CD8-positive, alpha-beta memory T cell (primary cell): ENCODE measurements around the gene ARMC3. TPM values are rescaled to one million over a fixed set of nuclear protein-coding genes. Genes with fewer than 3 reads are reported as not detected.
"Not testable (repeated sequence)": the region's sequence is repeated elsewhere in the genome, so short reads cannot be mapped to it uniquely, and the experiment has no call there.

Experiments used
- CTCF ChIA-PET: fragments of 350-600 bp; sonication (Branson Sonifier 250); formaldehyde crosslinking; loops from one replicate; lab custom pipeline; 2021; ENCODE audit warnings: antibody characterized with exemption; lab: Charles Lee
- POLR2A ChIA-PET: fragments of 350-600 bp; sonication (Branson Sonifier 250); formaldehyde crosslinking; loops from one replicate; lab custom pipeline; 2021; ENCODE audit warnings: antibody characterized with exemption; lab: Charles Lee
- DNase-seq, 5 donors: peaks; one replicate each; pipeline versions ENCODE4 v3.0.0 to v3.0.0-alpha.2; 2020 to 2022; ENCODE audit warnings: mixed read lengths in 1 of 5
- H3K27ac ChIP-seq: one replicate; pipeline ENCODE4 v1.7.0; 2013; ENCODE audit warnings: low read depth, mild to moderate bottlenecking, low read length, moderate library complexity
- H3K27me3 ChIP-seq: 2 replicates; pipeline ENCODE4 v1.7.0; 2013; ENCODE audit warnings: low read length, mild to moderate bottlenecking; ENCODE audit not compliant: insufficient read depth, poor library complexity, severe bottlenecking
- H3K36me3 ChIP-seq: 2 replicates; pipeline ENCODE4 v1.7.0; 2013; ENCODE audit warnings: mild to moderate bottlenecking, low read length, moderate library complexity; ENCODE audit not compliant: insufficient read depth
- H3K4me1 ChIP-seq: 2 replicates; pipeline ENCODE4 v1.7.0; 2013; ENCODE audit warnings: mild to moderate bottlenecking, low read length, moderate library complexity; ENCODE audit not compliant: insufficient read depth
- H3K4me3 ChIP-seq: 2 replicates; pipeline ENCODE4 v1.7.0; 2013; ENCODE audit warnings: mild to moderate bottlenecking, low read length
- H3K9me3 ChIP-seq: 2 replicates; pipeline ENCODE4 v1.7.0; 2013; ENCODE audit warnings: mild to moderate bottlenecking, low read length
- H3K27ac Mint-ChIP-seq, 8 donors: one replicate each; pipeline ENCODE4 v1.8.0; 2020 to 2021; ENCODE audit warnings: mixed read lengths in 8 of 8, mild to moderate bottlenecking in 6 of 8, inconsistent platforms in 3 of 8, moderate library complexity in 3 of 8
- H3K27me3 Mint-ChIP-seq, 2 donors: one replicate each; pipeline ENCODE4 v1.8.0; 2020 to 2021; ENCODE audit warnings: mixed read lengths in 2 of 2, mild to moderate bottlenecking in 1 of 2, moderate library complexity in 1 of 2
- H3K36me3 Mint-ChIP-seq, 3 donors: one replicate each; pipeline ENCODE4 v1.8.0; 2020 to 2021; ENCODE audit warnings: mixed read lengths in 3 of 3, inconsistent platforms in 1 of 3, mild to moderate bottlenecking in 1 of 3
- H3K4me1 Mint-ChIP-seq, 3 donors: one replicate each; pipeline ENCODE4 v1.8.0; 2020 to 2021; ENCODE audit warnings: mixed read lengths in 3 of 3, inconsistent platforms in 1 of 3, mild to moderate bottlenecking in 1 of 3
- H3K4me3 Mint-ChIP-seq, 7 donors: one replicate each; pipeline ENCODE4 v1.8.0; 2020 to 2021; ENCODE audit warnings: mixed read lengths in 7 of 7, mild to moderate bottlenecking in 6 of 7, moderate library complexity in 4 of 7, inconsistent platforms in 2 of 7
- H3K9me3 Mint-ChIP-seq, 5 donors: one replicate each; pipeline ENCODE4 v1.8.0; 2020 to 2022; ENCODE audit warnings: mixed read lengths in 5 of 5, mild to moderate bottlenecking in 3 of 5, moderate library complexity in 2 of 5, inconsistent platforms in 1 of 5
- polyA plus RNA-seq: library from polyadenylated mRNA; unstranded; fragments of 300-500 nt; fragmentation: Illumina TruSeq; gene quantifications from one replicate; pipeline ENCODE4 v1.2.3, GENCODE V29; 2021
- total RNA-seq, 2 experiments: library from RNA; stranded (reverse); gene quantifications; one replicate each; pipeline ENCODE4 v1.2.3, GENCODE V29; 2021

ARMC3 gene
- total and polyA plus RNA-seq, 3 experiments from 2014 or later = not detected

GRCh38 chr10:23058366-23058765 is 130.5 kb downstream of the ARMC3 start:
- POLR2A ChIA-PET = no interaction called here
- Mint-ChIP-seq H3K36me3 (no peaks in the 10 kb centered on the region), H3K4me1 (no peaks in the 10 kb centered on the region), H3K9me3 (peaks cover 4 to 13% (median 9%) of the 10 kb centered on the region in 5 donors), H3K27me3 (peaks cover 31 to 38% of the 10 kb centered on the region in 2 donors), H3K27ac (no peak overlapping the region), H3K4me3 (no peak overlapping the region)
- DNase-seq = no peak
- Histone ChIP-seq H3K4me1 (no peaks in the 10 kb centered on the region), H3K9me3 (no peaks in the 10 kb centered on the region), H3K36me3 (no peaks in the 10 kb centered on the region), H3K27ac (no peak overlapping the region), H3K4me3 (no peak overlapping the region), H3K27me3 (no peaks in the 10 kb centered on the region)
- CTCF ChIA-PET = no interaction called here

- Histone ChIP-seq H3K27me3 (no peaks in the 10 kb centered on the region), H3K9me3 (no peaks in the 10 kb centered on the region), H3K4me3 (no peak overlapping the region), H3K27ac (no peak overlapping the region), H3K36me3 (no peaks in the 10 kb centered on the region), H3K4me1 (no peaks in the 10 kb centered on the region)
- Mint-ChIP-seq H3K4me1 (no peaks in the 10 kb centered on the region), H3K36me3 (no peaks in the 10 kb centered on the region), H3K27ac (no peak overlapping the region), H3K27me3 (peaks cover 26 to 33% of the 10 kb centered on the region in 2 donors), H3K4me3 (no peak overlapping the region), H3K9me3 (peaks cover 4 to 13% (median 9%) of the 10 kb centered on the region in 5 donors)
- ChIA-PET CTCF (no interaction called here), POLR2A (no interaction called here)
- DNase-seq = no peak
Measured at GRCh38 chr10:23060918-23061317, 133.1 kb downstream of the ARMC3 start.

- H3K4me1 ChIP-seq = no peaks in the 10 kb centered on the region
- no peak overlapping the region for H3K4me3 ChIP-seq
- Mint-ChIP-seq H3K27ac (peak overlapping the region in 1 of 8 donors; percentile 60), H3K27me3 (peaks cover 23 to 25% of the 10 kb centered on the region in 2 donors), H3K4me1 (peaks cover 2 to 4% (median 4%) of the 10 kb centered on the region in 3 donors), H3K36me3 (no peaks in the 10 kb centered on the region), H3K9me3 (peaks cover 4 to 13% (median 9%) of the 10 kb centered on the region in 5 donors), H3K4me3 (no peak overlapping the region)
- POLR2A ChIA-PET = no interaction called here
- no peak overlapping the region for H3K27ac ChIP-seq
- no peak for DNase-seq
- CTCF ChIA-PET = interaction anchor here (1.1 kb wide), 1 partner anchor 1070 kb away, joined by 4 read pairs; no protein-coding TSS in a partner anchor
- no peaks in the 10 kb centered on the region for H3K36me3 ChIP-seq
- H3K27me3 ChIP-seq = no peaks in the 10 kb centered on the region
- no peaks in the 10 kb centered on the region for H3K9me3 ChIP-seq
Measured at GRCh38 chr10:23063045-23063972, 135.5 kb downstream of the ARMC3 start.

DNA sequence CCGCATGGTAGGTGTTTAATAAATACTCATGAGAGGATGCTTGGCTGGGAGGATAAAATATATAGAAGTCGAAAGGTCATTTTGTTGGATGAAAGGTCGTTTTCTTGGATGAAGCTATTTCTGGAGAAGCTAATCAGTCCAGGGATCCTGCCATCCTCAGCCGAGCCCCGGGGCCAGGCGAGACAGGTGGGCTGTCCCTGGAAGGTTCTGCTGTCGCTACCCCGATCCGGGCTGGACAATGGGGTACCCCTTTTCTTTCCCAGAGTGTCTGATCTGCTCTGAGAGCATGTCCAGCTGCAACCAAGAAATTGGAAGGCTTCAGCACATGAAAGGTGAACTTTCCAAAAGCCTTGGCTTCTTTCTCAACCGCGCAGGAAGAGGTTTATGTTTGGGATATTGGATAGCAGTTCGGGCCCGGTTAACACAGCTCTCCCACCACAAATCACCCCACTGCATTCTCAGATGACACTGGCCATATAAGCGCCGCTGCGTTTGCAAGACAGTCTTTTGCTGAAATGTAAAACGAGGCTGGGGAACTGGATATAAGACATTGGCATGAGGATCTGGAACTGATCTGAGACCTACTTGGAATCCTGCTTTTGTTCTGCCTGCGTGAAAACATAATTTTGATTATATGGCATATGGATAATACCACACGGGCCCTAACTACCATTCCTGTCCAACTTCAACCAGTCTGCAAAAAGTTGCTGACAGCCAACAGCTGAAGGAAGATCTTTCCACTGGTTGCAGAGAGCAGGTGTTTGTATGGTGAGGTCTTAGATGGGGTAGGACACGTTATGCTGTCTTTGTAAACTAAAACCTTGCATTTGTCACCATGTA is 136.3 kb downstream of the ARMC3 start:
- Histone ChIP-seq H3K4me1 (no peaks in the 10 kb centered on the region), H3K36me3 (no peaks in the 10 kb centered on the region), H3K9me3 (no peaks in the 10 kb centered on the region), H3K27me3 (no peaks in the 10 kb centered on the region), H3K27ac (no peak overlapping the region), H3K4me3 (no peak overlapping the region)
- CTCF ChIA-PET = interaction anchor here (1.1 kb wide), 1 partner anchor 1070 kb away, joined by 4 read pairs; no protein-coding TSS in a partner anchor
- no peak for DNase-seq
- POLR2A ChIA-PET = no interaction called here
- H3K27ac Mint-ChIP-seq = no peak overlapping the region
- H3K4me3 Mint-ChIP-seq = no peak overlapping the region
- peaks cover 2 to 7% (median 6%) of the 10 kb centered on the region in 5 donors for H3K9me3 Mint-ChIP-seq
- peaks cover 21 to 23% of the 10 kb centered on the region in 2 donors for H3K27me3 Mint-ChIP-seq
- peaks cover 2 to 6% (median 5%) of the 10 kb centered on the region in 3 donors for H3K4me1 Mint-ChIP-seq
- H3K36me3 Mint-ChIP-seq = no peaks in the 10 kb centered on the region

GRCh38 chr10:23064813-23065114 is 136.9 kb downstream of the ARMC3 start:
- H3K9me3 ChIP-seq, H3K27ac ChIP-seq, H3K4me1 Mint-ChIP-seq, H3K36me3 ChIP-seq, H3K27me3 ChIP-seq, H3K9me3 Mint-ChIP-seq, DNase-seq, POLR2A ChIA-PET, H3K4me1 ChIP-seq, H3K27ac Mint-ChIP-seq, CTCF ChIA-PET, H3K36me3 Mint-ChIP-seq, H3K4me3 Mint-ChIP-seq, H3K4me3 ChIP-seq: not testable (repeated sequence)
- H3K27me3 Mint-ChIP-seq = peaks cover 20 to 23% of the 10 kb centered on the region in 2 donors

DNA sequence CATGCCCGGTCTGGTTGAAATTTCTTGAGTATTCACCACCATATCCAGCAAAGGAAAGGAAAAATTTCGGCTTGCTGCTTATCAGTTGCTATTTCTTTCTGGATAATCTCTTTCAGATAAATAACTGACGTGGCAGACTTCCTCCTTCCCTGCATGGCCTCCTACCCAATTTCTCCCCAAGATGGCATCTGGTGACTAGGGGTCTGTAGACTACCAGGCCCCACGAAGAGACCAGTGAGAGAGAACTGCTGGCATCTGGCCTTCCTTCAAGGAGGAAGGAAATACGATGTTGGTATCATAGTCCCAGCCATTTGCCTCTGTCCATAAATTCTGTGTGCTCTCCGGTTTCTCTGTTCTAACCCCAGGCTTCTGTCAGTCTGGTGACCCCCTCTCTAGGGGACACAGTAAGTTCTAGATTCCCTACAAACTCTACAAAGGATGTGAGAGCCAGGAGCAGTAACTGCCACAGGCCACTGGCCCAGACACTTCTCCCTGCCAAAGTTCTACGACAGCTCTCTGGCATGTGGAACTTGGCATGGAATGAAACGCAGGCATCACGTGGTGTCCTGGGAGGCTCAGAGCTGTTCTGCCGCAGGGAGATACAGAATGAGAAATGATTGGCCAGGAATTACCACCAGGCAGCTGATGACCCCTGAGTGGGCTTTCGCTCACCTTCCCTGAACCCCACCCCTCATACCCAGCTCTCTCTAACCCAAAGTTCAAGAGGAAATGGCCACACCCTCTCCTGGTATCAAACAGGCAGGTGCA is 137.5 kb downstream of the ARMC3 start:
- no peaks in the 10 kb centered on the region for H3K36me3 ChIP-seq
- Mint-ChIP-seq H3K27ac (no peak overlapping the region), H3K36me3 (no peaks in the 10 kb centered on the region), H3K4me3 (no peak overlapping the region), H3K4me1 (peaks cover 2 to 6% (median 5%) of the 10 kb centered on the region in 3 donors), H3K27me3 (peaks cover 14 to 19% of the 10 kb centered on the region in 2 donors), H3K9me3 (peaks cover 0 to 3% (median 0%) of the 10 kb centered on the region in 5 donors)
- H3K27me3 ChIP-seq = no peaks in the 10 kb centered on the region
- no peaks in the 10 kb centered on the region for H3K4me1 ChIP-seq
- H3K27ac ChIP-seq = no peak overlapping the region
- H3K4me3 ChIP-seq = no peak overlapping the region
- ChIA-PET CTCF (interaction anchor here (1.1 to 1.6 kb wide), 2 partner anchors 1071 to 1073 kb away, joined by 4 read pairs; no protein-coding TSS in a partner anchor), POLR2A (no interaction called here)
- no peak for DNase-seq
- H3K9me3 ChIP-seq = no peaks in the 10 kb centered on the region

GRCh38 chr10:23067337-23067736 is 139.5 kb downstream of the ARMC3 start:
- ChIA-PET CTCF (no interaction called here), POLR2A (no interaction called here)
- H3K27ac Mint-ChIP-seq = no peak overlapping the region
- H3K27me3 Mint-ChIP-seq = peaks cover 9 to 13% of the 10 kb centered on the region in 2 donors
- H3K4me3 ChIP-seq = no peak overlapping the region
- H3K27me3 ChIP-seq = no peaks in the 10 kb centered on the region
- H3K36me3 ChIP-seq = no peaks in the 10 kb centered on the region
- H3K4me3 Mint-ChIP-seq = no peak overlapping the region
- H3K27ac ChIP-seq = no peak overlapping the region
- H3K9me3 Mint-ChIP-seq = no peaks in the 10 kb centered on the region
- H3K9me3 ChIP-seq = no peaks in the 10 kb centered on the region
- no peaks in the 10 kb centered on the region for H3K36me3 Mint-ChIP-seq
- peaks cover 2 to 6% (median 5%) of the 10 kb centered on the region in 3 donors for H3K4me1 Mint-ChIP-seq
- H3K4me1 ChIP-seq = no peaks in the 10 kb centered on the region
- DNase-seq = no peak
